Suprapubic skin (tissue), 4 donors: ENCODE measurements around the gene PRPF40B.

Experiments
- CTCF ChIP-seq, 2 donors: fragments of 200-600 bp in 1 of 2; fragments of 450-650 bp in 1 of 2; sonication (generic) in 1 of 2; IDR thresholded peaks; one replicate each; pipeline ENCODE4 v1.5.1; 2016 to 2019; ENCODE audit warnings: antibody characterized with exemption in 2 of 2, mild to moderate bottlenecking in 1 of 2, moderate library complexity in 1 of 2
- EP300 ChIP-seq: sonication (generic); formaldehyde crosslinking; IDR thresholded peaks from one replicate; pipeline ENCODE4 v1.6.1; 2017; ENCODE audit warnings: antibody characterized with exemption
- POLR2A ChIP-seq, 2 donors: fragments of 450-650 bp; IDR thresholded peaks; one replicate each; pipeline ENCODE4 v1.6.1; 2017; ENCODE audit warnings: antibody characterized with exemption in 2 of 2, mild to moderate bottlenecking in 2 of 2, moderate library complexity in 2 of 2
- POLR2AphosphoS5 ChIP-seq, 3 donors: sonication (generic); formaldehyde crosslinking; IDR thresholded peaks; one replicate each; pipeline ENCODE4 v1.6.1; 2017; ENCODE audit warnings: antibody characterized with exemption in 3 of 3

GRCh38 chr12:49649892-49650291 lies 26.5 kb downstream of the PRPF40B start:
- TF ChIP-seq POLR2A (IDR thresholded peaks at IDR 0.05) (no peak), CTCF (IDR thresholded peaks at IDR 0.05) (no peak), POLR2AphosphoS5 (IDR thresholded peaks at IDR 0.05) (no peak), EP300 (no peak)
